HEK293 (cell line): ENCODE data around the gene MCF2L.
A peak's percentile ranks its signal among the peaks of the same experiment; 100 is the strongest.

Experiments
- CTCF ChIA-PET: fragments of 350-600 bp; formaldehyde crosslinking; extraction: SDS; loops from one replicate; lab custom pipeline; 2021; ENCODE audit warnings: antibody characterized with exemption; lab: Yijun Ruan, JAX
- POLR2A ChIA-PET: fragments of 300-600 bp; formaldehyde crosslinking; extraction: SDS; loops from one replicate; lab custom pipeline; 2020; ENCODE audit warnings: antibody characterized with exemption, inconsistent platforms; lab: Yijun Ruan, JAX
- H3K27ac ChIP-seq: fragments of 200-500 bp; sonication (Bioruptor generic); 2 replicates; pipeline ENCODE4 v1.5.1; 2014; ENCODE audit warnings: low read depth, low read length, control low read depth, inconsistent platforms; ENCODE audit errors: extremely low read depth
- H3K36me3 ChIP-seq, 2 experiments: fragments of 200-500 bp in 1 of 2; sonication (Bioruptor generic) in 1 of 2; 1 replicate in 1 of 2; 2 replicates in 1 of 2; pipeline ENCODE4 v1.5.1; 2014 to 2017; ENCODE audit warnings: inconsistent platforms in 2 of 2, low read length in 2 of 2; ENCODE audit not compliant: control insufficient read depth in 2 of 2, insufficient read depth in 1 of 2
- H3K4me1 ChIP-seq: fragments of 200-500 bp; sonication (Bioruptor generic); 2 replicates; pipeline ENCODE4 v1.5.1; 2014; ENCODE audit warnings: mild to moderate bottlenecking, low read length, inconsistent platforms; ENCODE audit not compliant: control insufficient read depth, insufficient read depth
- H3K4me3 ChIP-seq: 2 replicates; pipeline ENCODE4 v1.5.1; 2011; ENCODE audit warnings: low read depth, mild to moderate bottlenecking, control low read depth, low read length, moderate library complexity
- H3K9me3 ChIP-seq: fragments of 200-500 bp; sonication (Bioruptor generic); 2 replicates; pipeline ENCODE4 v1.5.1; 2014; ENCODE audit warnings: low read depth, low read length, inconsistent platforms; ENCODE audit not compliant: control insufficient read depth, insufficient read depth
- BCL11B ChIP-seq: fragments of 450-650 bp; formaldehyde crosslinking; IDR thresholded peaks from 2 replicates; pipeline ENCODE4 v1.5.1; 2016; ENCODE audit warnings: low read depth, missing biosample characterization, missing genetic modification characterization
- EGR2 ChIP-seq: fragments of 450-650 bp; formaldehyde crosslinking; IDR thresholded peaks from 2 replicates; pipeline ENCODE4 v1.5.1; 2016; ENCODE audit warnings: low read depth, missing biosample characterization, missing genetic modification characterization
- GLIS1 ChIP-seq: fragments of 450-650 bp; formaldehyde crosslinking; IDR thresholded peaks from 2 replicates; pipeline ENCODE4 v1.5.1; 2016; ENCODE audit warnings: missing biosample characterization, missing genetic modification characterization
- GLIS2 ChIP-seq: fragments of 450-650 bp; formaldehyde crosslinking; IDR thresholded peaks from 2 replicates; pipeline ENCODE4 v1.5.1; 2016; ENCODE audit warnings: missing biosample characterization, missing genetic modification characterization
- KLF9 ChIP-seq: fragments of 450-650 bp; formaldehyde crosslinking; IDR thresholded peaks from 2 replicates; pipeline ENCODE4 v1.5.1; 2016; ENCODE audit warnings: missing biosample characterization, missing genetic modification characterization, low read depth
- PATZ1 ChIP-seq: fragments of 450-650 bp; formaldehyde crosslinking; IDR thresholded peaks from 2 replicates; pipeline ENCODE4 v1.5.1; 2016; ENCODE audit warnings: missing biosample characterization, missing genetic modification characterization
- PRDM2 ChIP-seq: fragments of 450-650 bp; formaldehyde crosslinking; IDR thresholded peaks from 2 replicates; pipeline ENCODE4 v1.5.1; 2016; ENCODE audit warnings: missing biosample characterization, missing genetic modification characterization, borderline replicate concordance
- ZBTB11 ChIP-seq: fragments of 450-650 bp; formaldehyde crosslinking; conservative IDR thresholded peaks from 2 replicates; pipeline ENCODE4 v1.5.1; 2016; ENCODE audit warnings: low read depth, missing biosample characterization, missing genetic modification characterization
- ZFHX2 ChIP-seq: fragments of 450-650 bp; formaldehyde crosslinking; conservative IDR thresholded peaks from 2 replicates; pipeline ENCODE4 v1.5.1; 2016; ENCODE audit warnings: missing biosample characterization, missing genetic modification characterization
- ZNF114 ChIP-seq: fragments of 450-650 bp; formaldehyde crosslinking; IDR thresholded peaks from 2 replicates; pipeline ENCODE4 v1.5.0; 2017; ENCODE audit warnings: missing biosample characterization, missing genetic modification characterization
- ZNF221 ChIP-seq: fragments of 450-650 bp; formaldehyde crosslinking; IDR thresholded peaks from 2 replicates; pipeline ENCODE4 v1.5.1; 2017; ENCODE audit warnings: missing biosample characterization, missing genetic modification characterization, borderline replicate concordance
- ZNF266 ChIP-seq: fragments of 450-650 bp; formaldehyde crosslinking; IDR thresholded peaks from 2 replicates; pipeline ENCODE4 v1.5.1; 2016; ENCODE audit warnings: missing biosample characterization, missing genetic modification characterization, low read depth
- ZNF600 ChIP-seq: fragments of 450-650 bp; formaldehyde crosslinking; IDR thresholded peaks from 2 replicates; pipeline ENCODE4 v1.5.1; 2016; ENCODE audit warnings: missing biosample characterization, missing genetic modification characterization
- ZSCAN30 ChIP-seq: fragments of 450-650 bp; IDR thresholded peaks from 2 replicates; pipeline ENCODE4 v1.5.1; 2018; ENCODE audit warnings: missing biosample characterization, mild to moderate bottlenecking, missing genetic modification characterization, moderate library complexity
- TF ChIP-seq, protein P1 (sequence below): fragments of 450-650 bp; formaldehyde crosslinking; IDR thresholded peaks from 2 replicates; pipeline ENCODE4 v1.5.1; 2016; ENCODE audit warnings: missing biosample characterization, missing genetic modification characterization, low read depth
- TF ChIP-seq, protein P2 (sequence below): fragments of 450-650 bp; formaldehyde crosslinking; IDR thresholded peaks from 2 replicates; pipeline ENCODE4 v1.5.1; 2017; ENCODE audit warnings: missing biosample characterization, missing genetic modification characterization

Gene MCF2L, protein sequence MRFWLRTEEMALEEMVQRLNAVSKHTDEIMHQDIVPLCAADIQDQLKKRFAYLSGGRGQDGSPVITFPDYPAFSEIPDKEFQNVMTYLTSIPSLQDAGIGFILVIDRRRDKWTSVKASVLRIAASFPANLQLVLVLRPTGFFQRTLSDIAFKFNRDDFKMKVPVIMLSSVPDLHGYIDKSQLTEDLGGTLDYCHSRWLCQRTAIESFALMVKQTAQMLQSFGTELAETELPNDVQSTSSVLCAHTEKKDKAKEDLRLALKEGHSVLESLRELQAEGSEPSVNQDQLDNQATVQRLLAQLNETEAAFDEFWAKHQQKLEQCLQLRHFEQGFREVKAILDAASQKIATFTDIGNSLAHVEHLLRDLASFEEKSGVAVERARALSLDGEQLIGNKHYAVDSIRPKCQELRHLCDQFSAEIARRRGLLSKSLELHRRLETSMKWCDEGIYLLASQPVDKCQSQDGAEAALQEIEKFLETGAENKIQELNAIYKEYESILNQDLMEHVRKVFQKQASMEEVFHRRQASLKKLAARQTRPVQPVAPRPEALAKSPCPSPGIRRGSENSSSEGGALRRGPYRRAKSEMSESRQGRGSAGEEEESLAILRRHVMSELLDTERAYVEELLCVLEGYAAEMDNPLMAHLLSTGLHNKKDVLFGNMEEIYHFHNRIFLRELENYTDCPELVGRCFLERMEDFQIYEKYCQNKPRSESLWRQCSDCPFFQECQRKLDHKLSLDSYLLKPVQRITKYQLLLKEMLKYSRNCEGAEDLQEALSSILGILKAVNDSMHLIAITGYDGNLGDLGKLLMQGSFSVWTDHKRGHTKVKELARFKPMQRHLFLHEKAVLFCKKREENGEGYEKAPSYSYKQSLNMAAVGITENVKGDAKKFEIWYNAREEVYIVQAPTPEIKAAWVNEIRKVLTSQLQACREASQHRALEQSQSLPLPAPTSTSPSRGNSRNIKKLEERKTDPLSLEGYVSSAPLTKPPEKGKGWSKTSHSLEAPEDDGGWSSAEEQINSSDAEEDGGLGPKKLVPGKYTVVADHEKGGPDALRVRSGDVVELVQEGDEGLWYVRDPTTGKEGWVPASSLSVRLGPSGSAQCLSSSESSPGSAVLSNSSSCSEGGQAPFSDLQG

GRCh38 chr13:112968910-112969691 lies at the start of gene MCF2L:
TSS of gene MCF2L (plus strand) at chr13:112969214. CDS start at chr13:112969380, 166 bp downstream.
- CTCF ChIA-PET, result interaction anchor here (0.7 to 1.6 kb wide), 5 partner anchors 25 to 61 kb away, joined by 3 to 7 read pairs (median 5); no protein-coding TSS in a partner anchor
- peak within 1 kb of the TSS; percentile 65 for H3K4me3 ChIP-seq
- no peaks in the 10 kb centered on the region for H3K9me3 ChIP-seq
- peaks cover 8% of the 10 kb centered on the region for H3K4me1 ChIP-seq
- POLR2A ChIA-PET, result no interaction called here
- H3K36me3 ChIP-seq, result no peaks in the 10 kb centered on the region
- peak within 1 kb of the TSS; percentile 41; the same call in 1 of the 2 replicates for H3K27ac ChIP-seq
- TF ChIP-seq ZSCAN30 (tag by site-specific recombination), result no peak
- TF ChIP-seq ZBTB11 (tag by site-specific recombination), result peak; percentile 84
- peak; percentile 85 for TF ChIP-seq ZFHX2 (tag by site-specific recombination)
- TF ChIP-seq BCL11B, result peak; percentile 81; the same call in 1 of the 2 replicates
- TF ChIP-seq PATZ1 (tag by site-specific recombination), result peak; percentile 65; the same call in 1 of the 2 replicates
- no peak for TF ChIP-seq ZNF266 (tag by site-specific recombination)
- no peak for TF ChIP-seq ZNF221 (tag by site-specific recombination)
- TF ChIP-seq, protein P1, sequence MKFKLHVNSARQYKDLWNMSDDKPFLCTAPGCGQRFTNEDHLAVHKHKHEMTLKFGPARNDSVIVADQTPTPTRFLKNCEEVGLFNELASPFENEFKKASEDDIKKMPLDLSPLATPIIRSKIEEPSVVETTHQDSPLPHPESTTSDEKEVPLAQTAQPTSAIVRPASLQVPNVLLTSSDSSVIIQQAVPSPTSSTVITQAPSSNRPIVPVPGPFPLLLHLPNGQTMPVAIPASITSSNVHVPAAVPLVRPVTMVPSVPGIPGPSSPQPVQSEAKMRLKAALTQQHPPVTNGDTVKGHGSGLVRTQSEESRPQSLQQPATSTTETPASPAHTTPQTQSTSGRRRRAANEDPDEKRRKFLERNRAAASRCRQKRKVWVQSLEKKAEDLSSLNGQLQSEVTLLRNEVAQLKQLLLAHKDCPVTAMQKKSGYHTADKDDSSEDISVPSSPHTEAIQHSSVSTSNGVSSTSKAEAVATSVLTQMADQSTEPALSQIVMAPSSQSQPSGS, result no peak
- peak; percentile 55 for TF ChIP-seq KLF9 (tag by site-specific recombination)
- no peak for TF ChIP-seq PRDM2 (tag by site-specific recombination)
- TF ChIP-seq ZNF114 (tag by site-specific recombination), result no peak
- peak; percentile 61 for TF ChIP-seq EGR2 (tag by site-specific recombination)
- peak; percentile 59 for TF ChIP-seq GLIS1 (tag by site-specific recombination)
- TF ChIP-seq, protein P2, sequence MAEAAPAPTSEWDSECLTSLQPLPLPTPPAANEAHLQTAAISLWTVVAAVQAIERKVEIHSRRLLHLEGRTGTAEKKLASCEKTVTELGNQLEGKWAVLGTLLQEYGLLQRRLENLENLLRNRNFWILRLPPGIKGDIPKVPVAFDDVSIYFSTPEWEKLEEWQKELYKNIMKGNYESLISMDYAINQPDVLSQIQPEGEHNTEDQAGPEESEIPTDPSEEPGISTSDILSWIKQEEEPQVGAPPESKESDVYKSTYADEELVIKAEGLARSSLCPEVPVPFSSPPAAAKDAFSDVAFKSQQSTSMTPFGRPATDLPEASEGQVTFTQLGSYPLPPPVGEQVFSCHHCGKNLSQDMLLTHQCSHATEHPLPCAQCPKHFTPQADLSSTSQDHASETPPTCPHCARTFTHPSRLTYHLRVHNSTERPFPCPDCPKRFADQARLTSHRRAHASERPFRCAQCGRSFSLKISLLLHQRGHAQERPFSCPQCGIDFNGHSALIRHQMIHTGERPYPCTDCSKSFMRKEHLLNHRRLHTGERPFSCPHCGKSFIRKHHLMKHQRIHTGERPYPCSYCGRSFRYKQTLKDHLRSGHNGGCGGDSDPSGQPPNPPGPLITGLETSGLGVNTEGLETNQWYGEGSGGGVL (tag by site-specific recombination), result peak; percentile 40; the same call in 1 of the 2 replicates
- peak; percentile 87 for TF ChIP-seq GLIS2 (tag by site-specific recombination)
- TF ChIP-seq ZNF600 (tag by site-specific recombination), result peak; percentile 84
